OCI-LY1 (cell line): ENCODE results near the gene THAP2.

Experiments used
- H2AFZ ChIP-seq: fragments of 200-600 bp; sonication (generic), shearing (Covaris generic); 2 replicates; pipeline ENCODE4 v1.6.0; 2014; ENCODE audit warnings: antibody characterized with exemption, mild to moderate bottlenecking, low read length
- H3F3A ChIP-seq: fragments of 200-600 bp; sonication (generic), shearing (Covaris generic); 2 replicates; pipeline ENCODE4 v1.6.0; 2014; ENCODE audit warnings: mild to moderate bottlenecking, antibody characterized with exemption, low read length, moderate library complexity; ENCODE audit not compliant: insufficient read depth
- H3K27ac ChIP-seq: fragments of 200-600 bp; sonication (generic); 2 replicates; pipeline ENCODE4 v1.5.1; 2014; ENCODE audit warnings: low read length, mixed run types, mild to moderate bottlenecking, low read depth; ENCODE audit not compliant: poor library complexity, severe bottlenecking
- H3K27me3 ChIP-seq: fragments of 200-600 bp; sonication (generic); 2 replicates; pipeline ENCODE4 v1.6.0; 2014; ENCODE audit warnings: antibody characterized with exemption, mild to moderate bottlenecking, low read length, moderate library complexity; ENCODE audit not compliant: insufficient read depth
- H3K36me3 ChIP-seq: fragments of 200-600 bp; sonication (generic); 2 replicates; pipeline ENCODE4 v1.6.1; 2014; ENCODE audit warnings: mild to moderate bottlenecking, antibody characterized with exemption, low read length, moderate library complexity, mixed read lengths; ENCODE audit not compliant: insufficient read depth
- H3K4me1 ChIP-seq: fragments of 200-600 bp; sonication (generic); 2 replicates; pipeline ENCODE4 v1.5.1; 2014; ENCODE audit warnings: mild to moderate bottlenecking, low read length, moderate library complexity; ENCODE audit not compliant: insufficient read depth, severe bottlenecking
- H3K4me2 ChIP-seq: fragments of 200-600 bp; sonication (generic), shearing (Covaris generic); 2 replicates; pipeline ENCODE4 v1.6.1; 2014; ENCODE audit warnings: low read length
- H3K4me3 ChIP-seq: fragments of 200-600 bp; sonication (generic); 2 replicates; pipeline ENCODE4 v1.5.1; 2014; ENCODE audit warnings: low read length, low read depth, mild to moderate bottlenecking, mixed read lengths; ENCODE audit not compliant: poor library complexity, severe bottlenecking
- H3K79me2 ChIP-seq: fragments of 200-600 bp; shearing (Covaris generic); 2 replicates; pipeline ENCODE4 v1.6.1; 2016; ENCODE audit warnings: mixed run types, low read length, mixed read lengths; ENCODE audit not compliant: insufficient read depth
- H3K9ac ChIP-seq: fragments of 200-600 bp; sonication (generic), shearing (Covaris generic); 2 replicates; pipeline ENCODE4 v1.6.1; 2014; ENCODE audit warnings: mild to moderate bottlenecking, low read length, mixed read lengths
- H3K9me2 ChIP-seq: fragments of 200-600 bp; sonication (generic), shearing (Covaris generic); 2 replicates; pipeline ENCODE4 v1.6.1; 2014; ENCODE audit warnings: low read depth, mild to moderate bottlenecking, low read length, mixed read lengths
- H3K9me3 ChIP-seq: fragments of 200-600 bp; shearing (Covaris generic); 2 replicates; pipeline ENCODE4 v1.6.1; 2014; ENCODE audit warnings: low read length, mixed read lengths
- H4K20me1 ChIP-seq: fragments of 200-600 bp; sonication (generic), shearing (Covaris generic); 2 replicates; pipeline ENCODE4 v1.6.0; 2016; ENCODE audit warnings: mild to moderate bottlenecking, low read length; ENCODE audit not compliant: insufficient read depth
- EZH2 ChIP-seq: fragments of 200-600 bp; sonication (generic), shearing (Covaris generic); IDR thresholded peaks from 2 replicates; pipeline ENCODE4 v1.8.0; 2017; ENCODE audit warnings: borderline replicate concordance, mixed run types, mild to moderate bottlenecking, antibody characterized with exemption, low read length, moderate library complexity, mixed read lengths
- TF ChIP-seq, protein P1 (sequence below): fragments of 200-600 bp; sonication (generic), shearing (Covaris generic); IDR thresholded peaks from 2 replicates; pipeline ENCODE4 v1.5.1; 2017; ENCODE audit warnings: mild to moderate bottlenecking, antibody characterized with exemption, low read length, moderate library complexity, mixed read lengths

Gene THAP2

DNA sequence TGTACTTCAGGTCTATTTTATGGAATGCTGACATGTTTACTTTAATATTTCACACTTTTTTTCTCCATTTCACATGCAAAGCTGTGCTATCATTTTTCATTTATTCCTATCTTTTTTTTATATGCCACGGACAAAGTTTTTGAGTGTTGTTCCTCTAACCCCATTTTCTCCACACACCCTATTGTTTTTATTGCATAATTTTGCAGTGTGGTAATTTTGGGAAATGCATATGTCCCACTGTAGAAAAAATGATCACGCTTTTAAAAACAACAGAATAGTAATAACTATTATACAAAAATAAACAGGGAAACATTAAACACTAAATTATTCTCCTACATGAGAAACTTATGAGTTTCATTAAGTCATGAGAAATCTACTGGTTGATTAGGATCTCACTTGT, 14.7 kb upstream of the THAP2 start:
- no peaks in the 10 kb centered on the region for H3K27me3 ChIP-seq
- TF ChIP-seq, protein P1, sequence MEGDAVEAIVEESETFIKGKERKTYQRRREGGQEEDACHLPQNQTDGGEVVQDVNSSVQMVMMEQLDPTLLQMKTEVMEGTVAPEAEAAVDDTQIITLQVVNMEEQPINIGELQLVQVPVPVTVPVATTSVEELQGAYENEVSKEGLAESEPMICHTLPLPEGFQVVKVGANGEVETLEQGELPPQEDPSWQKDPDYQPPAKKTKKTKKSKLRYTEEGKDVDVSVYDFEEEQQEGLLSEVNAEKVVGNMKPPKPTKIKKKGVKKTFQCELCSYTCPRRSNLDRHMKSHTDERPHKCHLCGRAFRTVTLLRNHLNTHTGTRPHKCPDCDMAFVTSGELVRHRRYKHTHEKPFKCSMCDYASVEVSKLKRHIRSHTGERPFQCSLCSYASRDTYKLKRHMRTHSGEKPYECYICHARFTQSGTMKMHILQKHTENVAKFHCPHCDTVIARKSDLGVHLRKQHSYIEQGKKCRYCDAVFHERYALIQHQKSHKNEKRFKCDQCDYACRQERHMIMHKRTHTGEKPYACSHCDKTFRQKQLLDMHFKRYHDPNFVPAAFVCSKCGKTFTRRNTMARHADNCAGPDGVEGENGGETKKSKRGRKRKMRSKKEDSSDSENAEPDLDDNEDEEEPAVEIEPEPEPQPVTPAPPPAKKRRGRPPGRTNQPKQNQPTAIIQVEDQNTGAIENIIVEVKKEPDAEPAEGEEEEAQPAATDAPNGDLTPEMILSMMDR = no peak
- no peak for TF ChIP-seq EZH2
- H2AFZ ChIP-seq = no peak overlapping the region
- peaks cover 41% of the 10 kb centered on the region for H3K79me2 ChIP-seq
- no peak overlapping the region for H3K27ac ChIP-seq
- no peaks in the 10 kb centered on the region for H3K9me2 ChIP-seq
- no peak overlapping the region for H3K9ac ChIP-seq
- peaks cover 85% of the 10 kb centered on the region for H3K36me3 ChIP-seq
- H3K9me3 ChIP-seq = 0 out of 2 replicates have a peak, but pooled peaks cover 5% of the 10 kb centered on the region
- H3K4me2 ChIP-seq = no peak overlapping the region
- H3K4me1 ChIP-seq = no peaks in the 10 kb centered on the region
- H4K20me1 ChIP-seq = no peaks in the 10 kb centered on the region
- H3F3A ChIP-seq = no peaks in the 10 kb centered on the region
- no peak overlapping the region for H3K4me3 ChIP-seq

DNA sequence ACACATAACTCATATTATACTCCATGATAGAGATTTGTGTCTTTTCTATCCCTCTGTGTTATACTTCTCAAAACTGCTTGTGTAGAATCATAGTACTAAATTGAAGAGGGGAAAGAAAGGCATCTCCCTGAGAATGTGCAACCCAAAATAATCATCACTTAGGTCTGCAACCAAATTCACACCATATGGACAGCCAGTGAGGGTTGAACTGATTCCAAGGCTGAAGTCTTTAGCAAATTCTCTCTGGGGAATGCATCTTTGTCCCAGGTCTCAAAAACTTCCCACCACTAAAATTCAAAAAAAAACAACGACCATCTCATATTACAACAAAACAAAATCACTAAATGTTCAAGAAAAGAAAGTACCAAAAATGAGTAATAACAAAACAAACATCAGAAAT, 11.4 kb upstream of the THAP2 start:
- Histone ChIP-seq H3K4me1 (no peaks in the 10 kb centered on the region), H3K27ac (no peak overlapping the region), H3K9ac (no peak overlapping the region), H4K20me1 (no peaks in the 10 kb centered on the region), H2AFZ (no peak overlapping the region), H3K27me3 (no peaks in the 10 kb centered on the region), H3K36me3 (peaks cover 88% of the 10 kb centered on the region), H3K79me2 (peaks cover 65% of the 10 kb centered on the region), H3K9me2 (no peaks in the 10 kb centered on the region), H3K9me3 (0 out of 2 replicates have a peak, but pooled peaks cover 11% of the 10 kb centered on the region), H3F3A (no peaks in the 10 kb centered on the region), H3K4me2 (no peak overlapping the region), H3K4me3 (no peak overlapping the region)
- no peak for TF ChIP-seq EZH2
- TF ChIP-seq, protein P1 = no peak

DNA sequence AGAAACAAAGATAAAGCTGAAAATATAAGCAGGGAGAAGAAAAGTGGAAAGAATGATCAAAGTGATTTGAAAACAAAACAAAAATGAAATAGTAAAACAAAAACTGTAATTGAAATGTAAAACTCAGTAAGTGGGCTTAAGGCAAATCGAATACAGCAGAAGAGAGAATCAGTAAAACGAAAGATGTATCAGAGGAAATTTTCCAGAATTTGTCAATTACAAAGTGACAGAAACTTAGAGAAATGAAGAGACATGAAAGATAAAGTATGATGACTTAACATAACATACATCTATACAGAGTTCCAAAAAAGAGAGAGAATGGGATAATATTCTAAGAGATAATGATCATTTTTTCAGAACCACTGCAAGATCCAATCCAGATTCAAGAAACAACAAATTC, 11.0 kb upstream of the THAP2 start:
- H3K9me2 ChIP-seq = no peaks in the 10 kb centered on the region
- no peak overlapping the region for H3K4me3 ChIP-seq
- 0 out of 2 replicates have a peak, but pooled peaks cover 11% of the 10 kb centered on the region for H3K9me3 ChIP-seq
- TF ChIP-seq, protein P1 = no peak
- no peak for TF ChIP-seq EZH2
- H3K4me1 ChIP-seq = no peaks in the 10 kb centered on the region
- no peak overlapping the region for H2AFZ ChIP-seq
- no peaks in the 10 kb centered on the region for H4K20me1 ChIP-seq
- H3K27me3 ChIP-seq = no peaks in the 10 kb centered on the region
- H3F3A ChIP-seq = no peaks in the 10 kb centered on the region
- H3K9ac ChIP-seq = no peak overlapping the region
- H3K79me2 ChIP-seq = peaks cover 65% of the 10 kb centered on the region
- H3K4me2 ChIP-seq = no peak overlapping the region
- peaks cover 90% of the 10 kb centered on the region for H3K36me3 ChIP-seq
- no peak overlapping the region for H3K27ac ChIP-seq
